SK-N-SH treated with all-trans-retinoic acid at 6 μM for 48 hours (cell line): ENCODE measurements around the gene ISX.

ENCODE experiments used
- ATAC-seq: fragments of 200-7000 bp; cut with Tn5 transposase; 3 replicates; pipeline ENCODE4 v1.9.1; 2020; ENCODE audit warnings: mild to moderate bottlenecking, moderate library complexity
- ARNTL ChIP-seq: fragments of 450-650 bp; formaldehyde crosslinking; IDR thresholded peaks from 2 replicates; pipeline ENCODE4 v1.5.0; 2020; ENCODE audit warnings: low read depth, mild to moderate bottlenecking, moderate library complexity, borderline replicate concordance
- CSDC2 ChIP-seq: fragments of 250-450 bp; sonication (Bioruptor Pico); IDR thresholded peaks from 2 replicates; pipeline ENCODE4 v1.5.0; 2020; ENCODE audit warnings: mild to moderate bottlenecking, moderate library complexity
- ESRRG ChIP-seq: fragments of 250-450 bp; sonication (Bioruptor Pico); IDR thresholded peaks from 2 replicates; pipeline ENCODE4 v1.6.1; 2021; ENCODE audit warnings: mild to moderate bottlenecking
- GLIS3 ChIP-seq: fragments of 250-450 bp; sonication (Bioruptor Pico); IDR thresholded peaks from 2 replicates; pipeline ENCODE4 v1.5.0; 2020; ENCODE audit warnings: mild to moderate bottlenecking, moderate library complexity
- ISL1 ChIP-seq: fragments of 250-450 bp; sonication (Bioruptor Pico); IDR thresholded peaks from 2 replicates; pipeline ENCODE4 v2.1.2; 2022; ENCODE audit warnings: mild to moderate bottlenecking, moderate library complexity
- OSR1 ChIP-seq: fragments of 250-450 bp; sonication (Bioruptor Pico); IDR thresholded peaks from 2 replicates; pipeline ENCODE4 v1.8.0; 2022; ENCODE audit warnings: moderate library complexity, mild to moderate bottlenecking, inconsistent platforms
- PPARA ChIP-seq: fragments of 250-450 bp; sonication (Bioruptor Pico); IDR thresholded peaks from 2 replicates; pipeline ENCODE4 v1.5.0; 2020; ENCODE audit warnings: mild to moderate bottlenecking, borderline replicate concordance
- RARB ChIP-seq: fragments of 250-450 bp; sonication (Bioruptor Pico); IDR thresholded peaks from 2 replicates; pipeline ENCODE4 v1.8.0; 2021; ENCODE audit warnings: mild to moderate bottlenecking, moderate library complexity
- SNAI2 ChIP-seq: fragments of 250-450 bp; sonication (Bioruptor Pico); IDR thresholded peaks from 2 replicates; pipeline ENCODE4 v1.5.0; 2020; ENCODE audit warnings: mild to moderate bottlenecking, moderate library complexity
- TOX ChIP-seq: fragments of 250-450 bp; sonication (Bioruptor Pico); IDR thresholded peaks from 2 replicates; pipeline ENCODE4 v1.8.0; 2021; ENCODE audit warnings: mild to moderate bottlenecking, moderate library complexity, borderline replicate concordance
- ZC3H10 ChIP-seq: fragments of 250-450 bp; sonication (Bioruptor Pico); IDR thresholded peaks from 2 replicates; pipeline ENCODE4 v1.5.1; 2021; ENCODE audit warnings: mild to moderate bottlenecking, moderate library complexity
- ZFP30 ChIP-seq: fragments of 450-650 bp; formaldehyde crosslinking; IDR thresholded peaks from 2 replicates; pipeline ENCODE4 v1.5.0; 2022; ENCODE audit warnings: mild to moderate bottlenecking, moderate library complexity
- ZNF565 ChIP-seq: fragments of 450-650 bp; formaldehyde crosslinking; conservative IDR thresholded peaks from 2 replicates; pipeline ENCODE4 v1.5.0; 2020; ENCODE audit warnings: low read depth, mild to moderate bottlenecking, moderate library complexity
- ZNF70 ChIP-seq: fragments of 450-650 bp; formaldehyde crosslinking; IDR thresholded peaks from 2 replicates; pipeline ENCODE4 v1.5.0; 2020; ENCODE audit warnings: mild to moderate bottlenecking, moderate library complexity
- ZNF8 ChIP-seq: fragments of 450-650 bp; formaldehyde crosslinking; IDR thresholded peaks from 2 replicates; pipeline ENCODE4 v1.5.0; 2020; ENCODE audit warnings: mild to moderate bottlenecking, moderate library complexity
- TF ChIP-seq, protein P1 (sequence below): fragments of 250-450 bp; sonication (Bioruptor Pico); IDR thresholded peaks from 2 replicates; pipeline ENCODE4 v1.5.1; 2020; ENCODE audit warnings: low read depth, mild to moderate bottlenecking, moderate library complexity
- TF ChIP-seq, protein P2 (sequence below): fragments of 250-450 bp; sonication (Bioruptor Pico); IDR thresholded peaks from 2 replicates; pipeline ENCODE4 v1.5.1; 2021; ENCODE audit warnings: mild to moderate bottlenecking, moderate library complexity
- TF ChIP-seq, protein P3 (sequence below): fragments of 250-450 bp; sonication (Bioruptor Pico); IDR thresholded peaks from 2 replicates; pipeline ENCODE4 v1.8.0; 2021; ENCODE audit warnings: low read depth, mild to moderate bottlenecking, moderate library complexity, borderline replicate concordance
- TF ChIP-seq, protein P4 (sequence below): fragments of 250-450 bp; sonication (Bioruptor Pico); IDR thresholded peaks from 2 replicates; pipeline ENCODE4 v1.5.0; 2020; ENCODE audit warnings: mild to moderate bottlenecking, moderate library complexity

The ISX gene

GRCh38 chr22:35111244-35111643, 45.3 kb downstream of the ISX start:
- ATAC-seq: no peak
- TF ChIP-seq, protein P1, sequence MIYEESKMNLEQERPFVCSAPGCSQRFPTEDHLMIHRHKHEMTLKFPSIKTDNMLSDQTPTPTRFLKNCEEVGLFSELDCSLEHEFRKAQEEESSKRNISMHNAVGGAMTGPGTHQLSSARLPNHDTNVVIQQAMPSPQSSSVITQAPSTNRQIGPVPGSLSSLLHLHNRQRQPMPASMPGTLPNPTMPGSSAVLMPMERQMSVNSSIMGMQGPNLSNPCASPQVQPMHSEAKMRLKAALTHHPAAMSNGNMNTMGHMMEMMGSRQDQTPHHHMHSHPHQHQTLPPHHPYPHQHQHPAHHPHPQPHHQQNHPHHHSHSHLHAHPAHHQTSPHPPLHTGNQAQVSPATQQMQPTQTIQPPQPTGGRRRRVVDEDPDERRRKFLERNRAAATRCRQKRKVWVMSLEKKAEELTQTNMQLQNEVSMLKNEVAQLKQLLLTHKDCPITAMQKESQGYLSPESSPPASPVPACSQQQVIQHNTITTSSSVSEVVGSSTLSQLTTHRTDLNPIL (CRISPR knock-in tag): no peak
- TF ChIP-seq ESRRG (CRISPR knock-in tag): no peak
- TF ChIP-seq, protein P2, sequence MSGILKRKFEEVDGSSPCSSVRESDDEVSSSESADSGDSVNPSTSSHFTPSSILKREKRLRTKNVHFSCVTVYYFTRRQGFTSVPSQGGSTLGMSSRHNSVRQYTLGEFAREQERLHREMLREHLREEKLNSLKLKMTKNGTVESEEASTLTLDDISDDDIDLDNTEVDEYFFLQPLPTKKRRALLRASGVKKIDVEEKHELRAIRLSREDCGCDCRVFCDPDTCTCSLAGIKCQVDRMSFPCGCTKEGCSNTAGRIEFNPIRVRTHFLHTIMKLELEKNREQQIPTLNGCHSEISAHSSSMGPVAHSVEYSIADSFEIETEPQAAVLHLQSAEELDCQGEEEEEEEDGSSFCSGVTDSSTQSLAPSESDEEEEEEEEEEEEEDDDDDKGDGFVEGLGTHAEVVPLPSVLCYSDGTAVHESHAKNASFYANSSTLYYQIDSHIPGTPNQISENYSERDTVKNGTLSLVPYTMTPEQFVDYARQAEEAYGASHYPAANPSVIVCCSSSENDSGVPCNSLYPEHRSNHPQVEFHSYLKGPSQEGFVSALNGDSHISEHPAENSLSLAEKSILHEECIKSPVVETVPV (CRISPR knock-in tag): no peak
- no peak for TF ChIP-seq CSDC2 (CRISPR knock-in tag)
- TF ChIP-seq ZNF8: no peak
- TF ChIP-seq ZNF70 (CRISPR knock-in tag): no peak
- TF ChIP-seq ZFP30: no peak
- TF ChIP-seq, protein P3, sequence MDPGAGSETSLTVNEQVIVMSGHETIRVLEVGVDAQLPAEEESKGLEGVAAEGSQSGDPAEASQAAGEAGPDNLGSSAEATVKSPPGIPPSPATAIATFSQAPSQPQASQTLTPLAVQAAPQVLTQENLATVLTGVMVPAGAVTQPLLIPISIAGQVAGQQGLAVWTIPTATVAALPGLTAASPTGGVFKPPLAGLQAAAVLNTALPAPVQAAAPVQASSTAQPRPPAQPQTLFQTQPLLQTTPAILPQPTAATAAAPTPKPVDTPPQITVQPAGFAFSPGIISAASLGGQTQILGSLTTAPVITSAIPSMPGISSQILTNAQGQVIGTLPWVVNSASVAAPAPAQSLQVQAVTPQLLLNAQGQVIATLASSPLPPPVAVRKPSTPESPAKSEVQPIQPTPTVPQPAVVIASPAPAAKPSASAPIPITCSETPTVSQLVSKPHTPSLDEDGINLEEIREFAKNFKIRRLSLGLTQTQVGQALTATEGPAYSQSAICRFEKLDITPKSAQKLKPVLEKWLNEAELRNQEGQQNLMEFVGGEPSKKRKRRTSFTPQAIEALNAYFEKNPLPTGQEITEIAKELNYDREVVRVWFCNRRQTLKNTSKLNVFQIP (CRISPR knock-in tag): no peak
- no peak for TF ChIP-seq PPARA (CRISPR knock-in tag)
- no peak for TF ChIP-seq ARNTL (CRISPR knock-in tag)
- no peak for TF ChIP-seq ZC3H10 (CRISPR knock-in tag)
- TF ChIP-seq SNAI2 (CRISPR knock-in tag): no peak

DNA sequence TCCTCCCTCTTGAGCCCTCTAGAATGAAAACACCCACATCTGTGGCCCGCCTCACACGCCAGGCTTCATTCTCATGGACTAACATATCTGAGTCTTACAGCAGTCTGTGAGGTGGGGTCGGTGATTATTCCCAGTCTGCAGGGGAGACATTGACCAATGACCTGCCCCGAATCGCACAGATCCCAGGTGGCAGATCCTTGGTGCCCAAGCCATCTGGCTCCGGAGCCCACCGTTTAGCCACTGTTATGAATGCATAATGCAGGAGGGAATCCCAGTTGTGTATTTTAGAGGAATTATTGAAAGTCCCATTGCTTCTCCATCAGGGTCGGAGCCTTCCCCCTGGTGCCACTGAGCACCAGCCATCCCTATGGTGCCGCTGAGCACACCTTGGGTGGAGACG, 47.4 kb downstream of the ISX start:
- no peak for ATAC-seq
- no peak for TF ChIP-seq ZFP30
- no peak for TF ChIP-seq TOX (CRISPR knock-in tag)
- TF ChIP-seq, protein P4, sequence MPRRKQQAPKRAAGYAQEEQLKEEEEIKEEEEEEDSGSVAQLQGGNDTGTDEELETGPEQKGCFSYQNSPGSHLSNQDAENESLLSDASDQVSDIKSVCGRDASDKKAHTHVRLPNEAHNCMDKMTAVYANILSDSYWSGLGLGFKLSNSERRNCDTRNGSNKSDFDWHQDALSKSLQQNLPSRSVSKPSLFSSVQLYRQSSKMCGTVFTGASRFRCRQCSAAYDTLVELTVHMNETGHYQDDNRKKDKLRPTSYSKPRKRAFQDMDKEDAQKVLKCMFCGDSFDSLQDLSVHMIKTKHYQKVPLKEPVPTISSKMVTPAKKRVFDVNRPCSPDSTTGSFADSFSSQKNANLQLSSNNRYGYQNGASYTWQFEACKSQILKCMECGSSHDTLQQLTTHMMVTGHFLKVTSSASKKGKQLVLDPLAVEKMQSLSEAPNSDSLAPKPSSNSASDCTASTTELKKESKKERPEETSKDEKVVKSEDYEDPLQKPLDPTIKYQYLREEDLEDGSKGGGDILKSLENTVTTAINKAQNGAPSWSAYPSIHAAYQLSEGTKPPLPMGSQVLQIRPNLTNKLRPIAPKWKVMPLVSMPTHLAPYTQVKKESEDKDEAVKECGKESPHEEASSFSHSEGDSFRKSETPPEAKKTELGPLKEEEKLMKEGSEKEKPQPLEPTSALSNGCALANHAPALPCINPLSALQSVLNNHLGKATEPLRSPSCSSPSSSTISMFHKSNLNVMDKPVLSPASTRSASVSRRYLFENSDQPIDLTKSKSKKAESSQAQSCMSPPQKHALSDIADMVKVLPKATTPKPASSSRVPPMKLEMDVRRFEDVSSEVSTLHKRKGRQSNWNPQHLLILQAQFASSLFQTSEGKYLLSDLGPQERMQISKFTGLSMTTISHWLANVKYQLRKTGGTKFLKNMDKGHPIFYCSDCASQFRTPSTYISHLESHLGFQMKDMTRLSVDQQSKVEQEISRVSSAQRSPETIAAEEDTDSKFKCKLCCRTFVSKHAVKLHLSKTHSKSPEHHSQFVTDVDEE (CRISPR knock-in tag): no peak
- no peak for TF ChIP-seq RARB (CRISPR knock-in tag)
- TF ChIP-seq ZNF565: no peak
- TF ChIP-seq ZNF8: no peak
- TF ChIP-seq GLIS3 (CRISPR knock-in tag): no peak

GRCh38 chr22:35114131-35114980, 48.4 kb downstream of the ISX start:
- ATAC-seq: no peak
- TF ChIP-seq ZNF8 (no peak), ZNF565 (no peak), ZNF70 (CRISPR knock-in tag) (no peak), ISL1 (CRISPR knock-in tag) (no peak), RARB (CRISPR knock-in tag) (no peak), OSR1 (CRISPR knock-in tag) (no peak), CSDC2 (CRISPR knock-in tag) (no peak), ESRRG (CRISPR knock-in tag) (no peak), SNAI2 (CRISPR knock-in tag) (no peak), TOX (CRISPR knock-in tag) (no peak), ARNTL (CRISPR knock-in tag) (no peak), ZFP30 (no peak), GLIS3 (CRISPR knock-in tag) (no peak), ZC3H10 (CRISPR knock-in tag) (no peak), PPARA (CRISPR knock-in tag) (no peak)
- TF ChIP-seq, protein P2 (CRISPR knock-in tag): no peak
- TF ChIP-seq, protein P1 (CRISPR knock-in tag): no peak
- TF ChIP-seq, protein P4 (CRISPR knock-in tag): no peak
